K562 (cell line): ENCODE results near the gene SRBD1. TPM values are rescaled to one million over a fixed set of nuclear protein-coding genes. Genes with fewer than 3 reads are reported as not detected.

Experiments used
- ATAC-seq: fragments of 200-7000 bp; cut with Tn5 transposase; 3 replicates; pipeline ENCODE4 v1.9.1; 2020; ENCODE audit warnings: moderate library complexity
- BruUV-seq: library from RNA; stranded (reverse); fragments of 400-500 nt; replicated peaks from 2 replicates; lab custom pipeline; 2021; lab: Mats Ljungman, UMichigan
- CTCF ChIA-PET: fragments of 300-600 bp; formaldehyde crosslinking; extraction: SDS; loops from one replicate; lab custom pipeline; 2021; ENCODE audit warnings: low intra/inter-chr PET ratio; lab: Yijun Ruan, JAX
- POLR2A ChIA-PET: fragments of 300-600, 350-650 bp; sonication (Branson Sonifier 250); formaldehyde crosslinking; extraction: SDS; loops from one replicate; lab custom pipeline; 2021; ENCODE audit warnings: antibody characterized with exemption, inconsistent platforms; lab: Yijun Ruan, JAX
- DNase-seq, 4 experiments: peaks; one replicate each; pipeline versions ENCODE4 v3.0.0 to v3.0.0-alpha.2; 2011 to 2018; ENCODE audit warnings: low spot score in 3 of 4, mixed read lengths in 3 of 4; ENCODE audit errors: extremely low read depth in 1 of 4
- FAIRE-seq: peaks from 2 replicates; lab custom pipeline; 2011; peaks lifted over from hg19 to GRCh38; lab: Jason Lieb, UNC
- H2AFZ ChIP-seq: 2 replicates; pipeline ENCODE4 v1.6.0; 2011; ENCODE audit warnings: low read depth, low read length, control low read depth, inconsistent platforms
- H3K27ac ChIP-seq: fragments of 200-600 bp; 3 replicates; pipeline ENCODE4 v1.8.0; 2011; ENCODE audit warnings: low read depth, mild to moderate bottlenecking, control low read depth, inconsistent platforms, low read length, moderate library complexity, mixed read lengths; ENCODE audit errors: extremely low read depth
- H3K27me3 ChIP-seq, 2 experiments: fragments of 300-600 bp in 1 of 2; 2 replicates in 1 of 2; 3 replicates in 1 of 2; pipeline versions ENCODE4 v1.6.0 to v1.8.0; 2011; ENCODE audit warnings: inconsistent platforms in 2 of 2, low read length in 2 of 2, mild to moderate bottlenecking in 1 of 2, mixed read lengths in 1 of 2, moderate library complexity in 1 of 2; ENCODE audit not compliant: control insufficient read depth in 2 of 2, insufficient read depth in 2 of 2
- H3K36me3 ChIP-seq: fragments of 300-600 bp; 3 replicates; pipeline ENCODE4 v1.8.0; 2011; ENCODE audit warnings: mild to moderate bottlenecking, low read length, inconsistent platforms; ENCODE audit not compliant: control insufficient read depth, insufficient read depth
- H3K4me1 ChIP-seq, 2 experiments: fragments of 200-600 bp in 1 of 2; replicated peaks in 1 of 2; 2 replicates in 1 of 2; 3 replicates in 1 of 2; pipeline versions ENCODE4 v1.5.1 to v1.8.0; 2011; ENCODE audit warnings: inconsistent platforms in 2 of 2, low read length in 2 of 2, mild to moderate bottlenecking in 1 of 2, mixed read lengths in 1 of 2, moderate library complexity in 1 of 2; ENCODE audit not compliant: control insufficient read depth in 2 of 2, insufficient read depth in 2 of 2
- H3K4me2 ChIP-seq: 2 replicates; pipeline ENCODE4 v1.6.1; 2011; ENCODE audit warnings: low read length, control low read depth, inconsistent platforms, mixed read lengths; ENCODE audit not compliant: insufficient read depth
- H3K4me3 ChIP-seq: fragments of 200-600 bp; sonication (generic), shearing (Covaris generic); 2 replicates; pipeline ENCODE4 v1.5.1; 2016; ENCODE audit warnings: control low read depth, inconsistent platforms
- H3K79me2 ChIP-seq: fragments of 200-600 bp; 3 replicates; pipeline ENCODE4 v1.8.0; 2011; ENCODE audit warnings: low read length, inconsistent platforms; ENCODE audit not compliant: control insufficient read depth, insufficient read depth
- H3K9ac ChIP-seq, 2 experiments: 2 replicates each; pipeline versions ENCODE4 v1.6.0 to v1.6.1; 2011; ENCODE audit warnings: low read depth in 2 of 2, low read length in 2 of 2, control low read depth in 1 of 2, inconsistent platforms in 1 of 2, mild to moderate bottlenecking in 1 of 2, mixed read lengths in 1 of 2; ENCODE audit not compliant: insufficient read depth in 1 of 2
- H3K9me1 ChIP-seq: one replicate; pipeline ENCODE4 v1.6.0; 2011; ENCODE audit warnings: inconsistent platforms, mild to moderate bottlenecking, low read length, moderate library complexity; ENCODE audit not compliant: control insufficient read depth, insufficient read depth
- H3K9me3 ChIP-seq: replicated peaks from 2 replicates; pipeline ENCODE4 v1.5.1; 2011; ENCODE audit warnings: low read depth, low read length, inconsistent platforms; ENCODE audit not compliant: control insufficient read depth, insufficient read depth
- H4K20me1 ChIP-seq: replicated peaks from 2 replicates; pipeline ENCODE4 v1.6.1; 2011; ENCODE audit warnings: low read length, inconsistent platforms, mixed read lengths; ENCODE audit not compliant: control insufficient read depth, insufficient read depth
- AFF4 ChIP-seq: sonication (generic); formaldehyde crosslinking; IDR thresholded peaks from 2 replicates; pipeline ENCODE4 v1.8.0; 2023; ENCODE audit warnings: mild to moderate bottlenecking, missing genetic modification reagents
- BRF2 ChIP-seq: IDR thresholded peaks from 3 replicates; pipeline ENCODE4 v1.6.1; 2011; ENCODE audit warnings: borderline replicate concordance, mild to moderate bottlenecking; ENCODE audit not compliant: insufficient read length, insufficient read depth
- CBFA2T3 ChIP-seq: fragments of 450-650 bp; IDR thresholded peaks from 2 replicates; pipeline ENCODE4 v1.6.1; 2017
- CREM ChIP-seq: IDR thresholded peaks from 2 replicates; pipeline ENCODE4 v1.6.1; 2014; ENCODE audit warnings: antibody characterized with exemption, low read depth
- E2F3 ChIP-seq: fragments of 250-450 bp; sonication (Bioruptor Pico); IDR thresholded peaks from 2 replicates; pipeline ENCODE4 v1.4.0; 2020; ENCODE audit warnings: mild to moderate bottlenecking
- ETS2 ChIP-seq: IDR thresholded peaks from 2 replicates; pipeline ENCODE4 v1.6.1; 2016; ENCODE audit warnings: borderline replicate concordance, missing genetic modification characterization, mild to moderate bottlenecking, moderate library complexity, missing compliant biosample characterization; ENCODE audit not compliant: poor library complexity, severe bottlenecking
- HLTF ChIP-seq: fragments of 450-650 bp; IDR thresholded peaks from 2 replicates; pipeline ENCODE4 v1.6.1; 2016
- KLF6 ChIP-seq: fragments of 250-450 bp; sonication (Bioruptor Pico); IDR thresholded peaks from 2 replicates; pipeline ENCODE4 v1.4.0; 2020; ENCODE audit warnings: mild to moderate bottlenecking, moderate library complexity, borderline replicate concordance
- MCM2 ChIP-seq: fragments of 450-650 bp; IDR thresholded peaks from 2 replicates; pipeline ENCODE4 v1.6.1; 2017; ENCODE audit warnings: low read depth, mild to moderate bottlenecking
- NFXL1 ChIP-seq: fragments of 450-650 bp; formaldehyde crosslinking; IDR thresholded peaks from 2 replicates; pipeline ENCODE4 v1.4.0; 2021; ENCODE audit warnings: mild to moderate bottlenecking
- PPARD ChIP-seq: fragments of 250-450 bp; sonication (Bioruptor Pico); IDR thresholded peaks from 2 replicates; pipeline ENCODE4 v1.8.0; 2022; ENCODE audit warnings: inconsistent platforms, mild to moderate bottlenecking, moderate library complexity
- RBM25 ChIP-seq: fragments of 200-400 bp; formaldehyde crosslinking; IDR thresholded peaks from 2 replicates; pipeline ENCODE4 v1.6.1; 2018; ENCODE audit warnings: low read length, low read depth, moderate library complexity; ENCODE audit not compliant: severe bottlenecking
- RFX1 ChIP-seq: fragments of 450-650 bp; IDR thresholded peaks from 2 replicates; pipeline ENCODE4 v1.6.1; 2016; ENCODE audit warnings: mild to moderate bottlenecking, moderate library complexity
- SMAD4 ChIP-seq: fragments of 250-450 bp; sonication (Bioruptor Pico); conservative IDR thresholded peaks from 2 replicates; pipeline ENCODE4 v1.8.0; 2021; ENCODE audit warnings: inconsistent platforms, mild to moderate bottlenecking, moderate library complexity
- TRIM28 ChIP-seq: fragments of 450-650 bp; IDR thresholded peaks from 2 replicates; pipeline ENCODE4 v1.6.1; 2017
- ZEB2 ChIP-seq: fragments of 450-650 bp; IDR thresholded peaks from 2 replicates; pipeline ENCODE4 v1.6.1; 2016
- ZFX ChIP-seq: sonication (generic); formaldehyde crosslinking; IDR thresholded peaks from 2 replicates; pipeline ENCODE4 v1.8.0; 2022; ENCODE audit warnings: mild to moderate bottlenecking, missing genetic modification reagents, moderate library complexity
- ZNF507 ChIP-seq: conservative IDR thresholded peaks from 2 replicates; pipeline ENCODE4 v1.6.1; 2017; ENCODE audit warnings: missing genetic modification characterization, missing compliant biosample characterization
- ZSCAN32 ChIP-seq: fragments of 450-650 bp; formaldehyde crosslinking; IDR thresholded peaks from 2 replicates; pipeline ENCODE4 v1.4.0; 2020; ENCODE audit warnings: mild to moderate bottlenecking, moderate library complexity
- WGBS: fragments of 100-300 bp; shearing (Covaris generic); methylation state at CpG from one replicate; pipeline ENCODE4 v1.1.6; 2016; ENCODE audit warnings: low coverage, mixed read lengths; ENCODE audit not compliant: insufficient coverage; ENCODE audit errors: missing lambda C conversion rate; 5-methylcytosine and 5-hydroxymethylcytosine counted together
- in situ Hi-C: fragments of 300-500 bp; cut with MboI; formaldehyde crosslinking; loops from 4 replicates; pipeline ENCODE4 v1.15.0; 2018; ENCODE audit warnings: inconsistent platforms, mixed read lengths
- intact Hi-C: fragments of 100-400 bp; cut with micrococcal nuclease; formaldehyde crosslinking; loops from 2 replicates; pipeline ENCODE4 v1.14.2; 2022
- polyA plus RNA-seq, 8 experiments: library from polyadenylated mRNA; depleted of rRNA in 4 of 8; stranded (reverse) in 5 of 8; unstranded in 3 of 8; fragments of >200 nt; fragmentation: Nextera tagmentation in 2 of 8; fragmentation: Illumina TruSeq in 1 of 8; extraction: Ambion mirVana in 2 of 8; extraction: Trizol in 1 of 8; gene quantifications; 2 replicates each; pipeline versions ENCODE4 v1.2.1 to v1.2.3, GENCODE V29; 2011 to 2014; ENCODE audit warnings: inconsistent platforms in 1 of 8, missing spikeins in 1 of 8
- total RNA-seq, 7 experiments: library from RNA; depleted of rRNA in 6 of 7; stranded (reverse); fragments of >200 nt in 6 of 7; fragmentation: Illumina TruSeq in 2 of 7; extraction: Trizol in 2 of 7; gene quantifications; 2 replicates each; pipeline versions ENCODE4 v1.2.1 to v1.2.3, GENCODE V29; 2011 to 2021; ENCODE audit warnings: low replicate concordance in 1 of 7

SRBD1 gene
- total and polyA plus RNA-seq, 9 of the 15 experiments (the other 6 are each of a cell fraction or from before 2014, with no cell fraction given): 6.9 to 23.2 (median 14.7) TPM

- no peak for TF ChIP-seq AFF4 (CRISPR knock-in tag)
- TF ChIP-seq RFX1: no peak
Measured at GRCh38 chr2:45391866-45392265, 219.2 kb downstream of the SRBD1 start (continued).

GRCh38 chr2:45390861-45391260 is 220.2 kb downstream of the SRBD1 start:
- no peaks in the 10 kb centered on the region for H3K9me1 ChIP-seq
- intact Hi-C loops: no loop called here
- no peaks in the 10 kb centered on the region for H3K9me3 ChIP-seq
- TF ChIP-seq TRIM28 (no peak), ZNF507 (tag) (no peak), E2F3 (CRISPR knock-in tag) (no peak), KLF6 (CRISPR knock-in tag) (no peak), MCM2 (no peak), CREM (no peak), ETS2 (no peak), ZEB2 (no peak), SMAD4 (CRISPR knock-in tag) (no peak), HLTF (no peak), ZSCAN32 (CRISPR knock-in tag) (no peak), BRF2 (no peak), CBFA2T3 (no peak), PPARD (CRISPR knock-in tag) (no peak), NFXL1 (no peak), ZFX (no peak), RBM25 (no peak)

More at GRCh38 chr2:45390861-45391260, 220.2 kb downstream of the SRBD1 start:
- Histone ChIP-seq H3K79me2 (no peaks in the 10 kb centered on the region), H2AFZ (no peak overlapping the region), H3K27ac (no peak overlapping the region), H3K4me3 (no peak overlapping the region), H3K36me3 (peaks cover 16% of the 10 kb centered on the region), H3K4me1 (no peaks in the 10 kb centered on the region), H3K9ac (no peak overlapping the region), H4K20me1 (no peaks in the 10 kb centered on the region), H3K4me2 (no peak overlapping the region), H3K27me3 (no peaks in the 10 kb centered on the region)
- FAIRE-seq: no peak
- CTCF ChIA-PET: no interaction called here
- in situ Hi-C loops: no loop called here
- ATAC-seq: no peak
- BruUV-seq: no TSS peak
- 93% methylated on average over 3 of the region's 3 CpGs for WGBS
- DNase-seq: no peak
- POLR2A ChIA-PET: no interaction called here
